ENCODE data around the gene THOC6.
"Not testable (repeated sequence)": the region's sequence is repeated elsewhere in the genome, so short reads cannot be mapped to it uniquely, and the experiment has no call there.

The THOC6 gene

DNA sequence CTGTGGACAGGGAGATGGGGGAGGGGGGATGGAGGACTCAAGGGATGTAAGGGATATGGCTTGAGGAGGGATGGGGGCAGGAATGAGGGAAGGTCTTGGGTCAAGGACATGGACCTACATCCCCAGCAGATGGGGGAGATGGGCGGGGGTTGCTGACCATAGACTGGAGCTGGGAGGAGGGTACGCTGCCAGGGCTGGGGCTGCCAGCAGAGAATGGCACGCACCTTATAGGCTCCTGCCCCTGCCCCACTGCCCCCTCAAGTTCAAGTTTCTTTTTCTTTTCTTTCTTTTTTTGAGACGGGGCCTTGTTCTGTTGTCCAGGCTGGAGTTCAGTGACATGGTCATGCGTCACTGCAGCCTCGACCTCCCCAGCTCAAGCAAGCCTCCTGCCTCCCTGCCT lies 52.1 kb downstream of the THOC6 start:
- DNase-seq: not testable (repeated sequence)

DNA sequence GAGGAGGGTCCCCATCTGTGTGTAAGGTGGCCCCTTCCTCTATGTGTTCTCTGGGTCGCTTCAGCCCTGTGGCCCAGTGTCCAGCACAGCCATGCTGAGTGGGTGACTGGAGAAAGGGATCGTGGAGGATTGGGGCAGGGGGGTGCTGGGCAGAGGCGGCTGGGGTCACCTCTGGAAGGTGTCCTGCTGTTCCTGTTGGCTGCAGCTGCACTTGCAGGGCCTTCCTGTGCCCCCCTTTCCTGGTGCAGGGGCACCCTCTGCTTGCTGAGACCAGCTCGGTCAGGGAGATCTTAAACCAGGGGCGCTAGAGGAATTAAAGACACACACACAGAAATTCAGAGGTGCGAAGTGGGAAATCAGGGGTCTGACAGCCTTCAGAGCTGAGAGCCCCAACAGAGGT lies 52.7 kb downstream of the THOC6 start:
- DNase-seq: no peak

All from NCI-H1092 (cell line).